Stimulated activated CD4-positive, alpha-beta T cell treated with anti-CD3 and anti-CD28 coated beads, Interleukin-2, amount 100 ng/mL, for 4 hours (primary cell): Measurements from ENCODE around the gene CD6.
"Not testable (repeated sequence)": the region's sequence is repeated elsewhere in the genome, so short reads cannot be mapped to it uniquely, and the experiment has no call there.

Experiments used
- DNase-seq: peaks from one replicate; pipeline ENCODE4 v3.0.0-alpha.2; 2020; ENCODE audit warnings: low read depth

The CD6 gene

DNA sequence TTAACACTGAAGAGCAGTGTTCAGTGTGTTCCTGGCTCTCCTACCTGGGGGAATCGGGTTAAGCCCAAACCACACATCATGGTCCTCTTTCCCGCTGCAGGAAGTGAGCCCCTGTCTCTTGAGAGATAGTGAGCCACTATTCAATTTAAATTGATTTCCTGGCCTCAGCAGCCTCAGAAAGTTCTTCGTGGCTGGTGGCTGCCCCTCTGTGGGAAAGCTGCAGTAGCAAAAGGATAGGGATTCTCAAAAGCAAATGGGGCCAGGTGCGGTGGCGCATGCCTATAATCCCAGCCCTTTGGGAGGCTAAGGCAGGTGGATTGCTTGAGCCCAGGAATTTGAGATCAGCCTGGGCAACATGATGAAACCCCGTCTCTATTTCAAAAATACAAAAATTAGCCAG lies 81.7 kb downstream of the CD6 start:
- DNase-seq = no peak

DNA sequence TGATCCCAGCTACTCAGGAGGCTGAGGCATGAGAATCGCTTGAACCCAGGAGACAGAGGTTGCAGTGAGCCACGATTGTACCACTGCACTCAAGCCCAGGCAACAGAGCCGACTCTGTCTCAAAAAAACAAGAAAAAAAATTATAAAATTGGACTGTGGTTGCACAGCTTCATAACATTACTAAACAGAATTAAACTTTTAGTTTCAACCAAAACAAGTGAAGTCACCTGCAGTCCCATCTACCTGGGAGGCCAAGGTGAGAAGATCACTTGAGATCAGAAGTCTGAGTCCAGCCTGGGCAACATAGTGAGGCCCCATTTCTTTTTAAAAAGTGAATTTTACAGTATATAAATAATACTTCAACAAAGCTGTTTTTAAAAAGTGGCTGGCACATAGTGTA lies 83.0 kb downstream of the CD6 start:
- DNase-seq = no peak

DNA sequence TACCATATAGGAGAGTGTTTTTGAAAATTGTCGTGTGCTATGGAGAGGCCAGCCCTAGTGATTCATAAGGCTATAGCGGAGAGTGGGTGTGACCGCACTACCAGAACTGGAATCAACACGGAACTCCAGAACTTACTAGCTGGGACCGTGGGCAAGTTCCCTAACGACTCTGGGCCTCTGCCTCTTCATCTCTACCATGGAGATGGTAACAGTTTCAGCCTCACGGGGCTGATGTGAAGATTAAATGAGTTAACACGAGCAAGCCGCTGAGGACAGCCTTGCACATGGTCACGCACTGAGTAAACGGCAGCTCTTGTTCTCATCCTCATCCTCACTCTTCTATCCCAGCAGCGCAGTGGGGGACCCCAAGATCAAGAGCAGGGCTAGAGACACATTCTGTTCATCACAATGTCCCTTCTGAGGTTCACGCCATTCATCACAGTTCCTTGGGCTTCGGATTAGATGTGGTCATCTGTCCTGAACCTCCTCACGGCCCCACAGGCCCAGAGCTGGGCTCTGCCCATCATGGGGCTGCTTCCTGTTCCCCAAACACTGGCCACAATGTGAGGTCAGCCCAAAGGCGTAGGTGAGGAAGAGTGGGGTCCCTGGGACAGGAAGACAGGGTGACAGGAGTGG lies 83.6 kb downstream of the CD6 start:
- no peak for DNase-seq

DNA sequence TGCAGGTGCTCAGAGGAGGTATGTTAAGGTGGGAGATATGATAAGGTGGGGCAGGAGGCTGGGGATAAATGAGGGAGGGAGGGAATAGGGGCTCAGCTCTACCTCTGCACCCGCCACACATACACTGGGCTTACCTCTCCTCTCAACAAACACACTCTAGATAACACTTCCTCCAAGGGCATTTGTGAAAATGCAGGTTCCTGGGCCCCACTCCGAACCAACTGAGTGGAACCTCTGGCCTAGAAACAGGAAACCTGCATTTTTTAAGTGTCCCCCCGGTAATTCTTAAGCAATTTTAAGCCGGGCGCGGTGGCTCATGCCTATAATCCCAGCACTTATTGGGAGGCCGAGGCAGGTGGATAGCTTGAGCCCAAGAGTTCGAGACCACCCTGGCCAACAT lies 84.3 kb downstream of the CD6 start:
- DNase-seq = no peak

DNA sequence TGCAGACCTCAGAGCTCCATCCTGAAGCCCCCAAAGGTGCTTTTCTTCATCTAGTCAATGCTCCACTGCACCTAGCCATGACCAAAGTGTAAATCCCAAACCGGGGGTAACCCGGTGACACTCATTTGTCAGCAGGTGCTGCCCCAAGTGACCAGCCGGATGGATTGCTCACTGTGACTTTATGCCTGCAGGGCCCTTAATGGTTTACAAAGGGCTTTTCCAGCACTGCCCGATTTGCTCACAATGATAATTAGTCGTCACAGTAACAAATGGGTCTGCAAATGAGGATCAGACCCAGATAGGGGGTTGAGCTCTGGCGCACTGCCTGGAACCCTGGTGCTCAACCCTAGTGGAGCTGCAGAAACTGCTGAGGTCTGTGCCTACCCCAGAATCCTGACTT lies 85.1 kb downstream of the CD6 start:
- no peak for DNase-seq

DNA sequence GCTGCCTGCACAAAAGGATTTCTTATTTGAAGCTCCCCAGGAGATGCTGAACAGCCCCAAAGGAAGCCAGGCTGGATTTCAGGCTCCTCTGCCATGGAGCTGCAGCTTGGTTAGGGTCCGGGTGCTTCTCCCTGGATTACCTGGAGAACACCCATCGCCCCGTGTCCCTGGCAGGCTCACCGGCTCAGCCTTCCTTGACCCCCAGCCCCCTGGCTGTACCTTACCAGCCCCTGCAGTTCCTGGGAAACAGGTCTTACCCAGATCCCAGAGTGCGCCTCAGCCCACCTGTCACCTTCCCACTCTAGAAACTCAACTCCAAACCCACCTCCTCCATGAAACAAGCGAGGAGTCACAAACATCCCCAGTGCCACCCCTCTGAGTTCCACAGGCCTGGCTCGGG lies 85.5 kb downstream of the CD6 start:
- no peak for DNase-seq

DNA sequence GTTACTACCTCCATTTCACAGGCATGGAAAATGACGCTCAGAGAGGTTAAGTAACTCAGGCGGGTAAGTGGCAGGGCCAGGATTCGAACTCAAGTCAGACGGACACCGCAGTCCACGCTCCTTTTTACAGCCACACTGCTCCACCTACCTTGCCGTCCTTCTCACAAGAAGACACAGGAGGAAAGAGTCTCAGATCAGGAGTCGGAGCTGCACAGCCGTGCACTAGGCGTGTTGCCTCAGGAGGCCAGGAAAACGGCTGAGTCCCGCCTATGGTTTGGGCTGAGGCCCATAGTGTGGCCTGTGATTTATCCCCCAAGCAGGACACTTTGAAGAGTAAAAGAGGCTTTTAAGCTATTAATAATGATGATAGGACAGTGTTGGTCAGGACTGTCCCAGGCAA lies 86.1 kb downstream of the CD6 start:
- no peak for DNase-seq

DNA sequence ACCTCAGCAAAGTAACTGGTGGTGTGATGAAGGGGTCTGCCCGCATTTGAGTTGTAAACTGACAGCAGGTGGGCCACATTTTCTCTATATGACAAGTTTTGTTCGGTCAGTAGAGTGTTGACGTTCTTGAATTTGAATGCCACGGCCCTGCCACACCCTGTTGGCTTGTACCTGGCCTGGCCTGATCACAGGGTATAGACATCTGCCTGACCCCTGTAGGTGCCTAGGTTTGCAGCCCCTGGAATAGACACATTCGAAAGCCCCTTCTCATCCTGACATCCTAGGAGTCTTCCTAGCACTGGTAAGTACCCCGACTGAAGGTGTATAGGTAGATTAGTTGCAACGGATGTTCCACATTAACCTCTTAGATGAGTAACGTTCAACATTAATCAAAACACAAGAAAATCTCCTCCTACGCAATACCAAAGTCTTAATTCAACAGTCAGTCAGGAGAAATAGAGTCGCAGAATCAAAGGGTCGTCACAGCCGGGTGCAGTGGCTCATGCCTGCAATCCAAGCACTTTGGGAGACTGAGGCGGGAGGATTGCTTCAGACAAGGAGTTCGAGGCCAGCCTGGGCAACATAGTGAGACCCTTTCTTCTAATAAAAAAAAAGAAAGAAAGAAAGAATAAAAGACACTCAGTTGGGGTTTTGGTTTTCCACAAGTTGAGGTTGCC lies 87.2 kb downstream of the CD6 start:
- no peak for DNase-seq

DNA sequence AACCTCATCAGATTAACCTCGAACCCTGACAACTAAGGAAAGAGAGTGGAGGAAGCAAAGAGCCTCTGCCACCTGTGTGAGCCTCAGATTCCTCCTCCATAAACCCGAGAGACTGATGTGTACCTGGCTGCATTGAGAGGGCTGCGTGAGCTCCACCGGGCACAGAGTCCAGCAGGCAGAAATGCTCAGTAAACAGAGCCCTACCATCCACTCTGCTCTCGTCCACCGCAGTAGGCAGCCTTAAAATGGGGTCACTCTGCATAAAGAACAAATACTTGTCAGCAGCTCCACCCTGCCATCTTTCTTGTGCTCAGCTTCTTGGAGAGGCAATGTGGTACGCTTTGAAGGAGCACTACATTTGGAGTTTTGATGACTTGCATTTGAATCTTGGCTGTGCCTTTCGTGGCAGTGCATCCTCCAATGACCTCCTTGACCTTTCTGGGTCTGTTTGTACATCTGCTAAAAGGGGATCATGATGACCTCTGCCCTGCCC lies 87.8 kb downstream of the CD6 start:
- DNase-seq = no peak

DNA sequence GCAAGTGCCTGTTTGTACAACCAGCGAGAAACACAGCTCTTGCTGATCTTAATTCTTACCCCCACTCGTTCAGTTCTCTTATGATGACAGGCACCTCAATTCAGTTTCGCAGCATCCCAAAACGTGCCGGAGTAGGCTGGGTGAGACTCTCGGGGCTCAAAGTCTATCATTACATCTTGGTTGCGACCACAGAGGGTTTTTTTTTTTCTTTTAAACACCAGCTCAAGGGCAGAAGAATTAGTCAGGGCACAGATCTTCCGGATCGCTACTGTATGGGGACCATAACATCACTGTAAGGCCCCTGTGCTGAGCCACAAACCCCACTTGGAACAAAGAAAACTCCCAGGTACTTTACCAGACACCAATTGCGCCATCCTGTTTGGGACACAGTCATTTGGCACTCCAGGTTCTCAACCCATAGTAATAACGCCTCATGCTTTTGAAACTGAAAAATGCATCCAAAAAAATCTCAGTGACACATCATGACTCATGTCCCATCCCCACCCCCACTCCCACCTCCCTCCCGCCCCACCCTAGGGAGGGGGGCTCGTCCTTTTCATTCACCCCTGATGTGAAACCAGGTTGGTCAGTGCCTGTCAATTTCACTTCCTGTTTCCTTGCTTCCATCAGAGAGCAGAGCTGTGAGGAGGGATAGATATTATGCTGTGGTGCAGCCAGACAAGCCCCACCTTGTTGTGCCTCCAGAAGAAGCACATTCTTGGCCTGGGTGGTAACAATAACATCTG lies 89.8 kb downstream of the CD6 start:
- peak; percentile 73 for DNase-seq

DNA sequence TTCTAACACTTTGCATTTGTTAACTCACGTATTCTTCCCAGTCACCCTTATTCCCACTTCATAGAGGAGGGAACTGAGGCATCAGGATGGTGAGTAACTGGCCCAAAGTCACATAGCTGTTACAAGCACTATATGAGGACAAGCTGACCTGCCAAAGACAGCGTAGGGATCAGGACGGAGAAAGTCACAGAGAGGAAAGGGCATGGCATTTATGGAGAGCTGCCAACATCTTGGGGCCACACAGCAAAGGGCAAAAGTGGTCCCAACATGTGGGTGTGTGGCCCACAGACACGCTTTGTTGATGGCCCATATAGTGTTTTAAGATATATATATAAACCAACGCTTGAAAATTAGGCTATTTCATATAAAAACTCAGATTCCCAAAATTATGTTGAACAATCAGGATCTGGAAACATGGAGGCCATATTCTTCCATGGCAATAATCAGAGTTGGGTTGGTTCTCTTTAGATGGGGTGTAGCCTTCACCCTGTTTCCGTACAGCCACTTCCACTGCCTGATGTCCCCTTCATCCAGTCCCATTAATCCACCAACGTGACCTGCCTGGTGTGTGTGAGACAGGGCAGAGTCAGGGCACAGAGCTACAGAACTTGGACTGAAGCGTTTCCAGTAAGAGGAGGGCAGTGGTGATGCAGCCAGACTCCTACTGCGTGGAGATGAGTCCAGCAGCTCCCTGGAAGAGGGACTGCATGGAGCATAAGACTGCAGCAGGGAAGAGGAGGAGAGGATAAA lies 90.9 kb downstream of the CD6 start:
- DNase-seq = no peak

DNA sequence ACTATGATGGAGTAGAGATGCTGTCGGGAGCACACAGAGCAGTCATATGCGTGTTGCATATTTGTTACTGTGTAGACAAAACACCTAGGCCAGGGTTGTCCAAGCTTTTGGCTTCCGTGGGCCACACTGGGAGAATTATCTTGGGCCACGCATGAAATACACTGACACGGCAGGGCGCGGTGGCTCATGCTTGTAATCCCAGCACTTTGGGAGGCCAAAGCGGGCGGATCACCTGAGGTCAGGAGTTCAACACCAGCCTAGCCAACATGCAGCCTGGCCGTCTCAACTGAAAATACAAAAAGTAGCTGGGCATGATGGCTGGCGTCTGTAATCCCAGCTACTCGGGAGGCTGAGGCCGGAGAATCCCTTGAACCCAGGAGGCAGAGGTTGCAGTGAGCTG lies 93.8 kb downstream of the CD6 start:
- not testable (repeated sequence) for DNase-seq

DNA sequence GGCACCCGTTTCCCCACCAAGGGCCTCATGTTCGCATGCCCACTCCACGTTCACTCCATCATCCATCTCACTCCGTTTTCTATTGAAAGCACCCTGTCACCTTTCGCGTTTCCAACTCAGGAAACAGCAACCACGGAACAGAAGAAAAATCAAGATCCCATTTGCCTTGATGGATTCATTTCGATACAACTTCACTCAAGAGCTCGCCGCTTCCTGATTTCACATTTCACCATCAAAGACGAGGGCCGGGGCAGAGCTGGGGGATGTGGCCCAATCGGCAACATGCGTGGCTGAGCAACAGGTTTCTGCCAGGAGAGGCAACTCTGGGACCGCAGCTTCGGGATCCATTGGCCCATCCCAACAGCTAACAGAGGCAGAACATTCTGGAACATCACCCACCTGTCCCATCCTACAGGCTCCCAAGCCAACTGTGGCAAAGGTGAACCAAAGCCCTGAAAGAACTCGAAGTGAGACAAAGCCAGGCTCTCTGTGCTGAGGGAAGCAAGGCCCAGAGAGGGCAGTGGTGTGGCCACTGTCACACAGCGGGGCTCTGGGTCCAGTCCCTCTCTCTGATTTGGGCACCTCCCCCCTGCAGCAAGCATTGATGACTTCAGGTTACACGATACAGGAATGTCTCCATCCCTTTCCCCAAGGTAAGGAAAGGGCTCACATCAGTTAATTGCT lies 94.6 kb downstream of the CD6 start:
- no peak for DNase-seq

DNA sequence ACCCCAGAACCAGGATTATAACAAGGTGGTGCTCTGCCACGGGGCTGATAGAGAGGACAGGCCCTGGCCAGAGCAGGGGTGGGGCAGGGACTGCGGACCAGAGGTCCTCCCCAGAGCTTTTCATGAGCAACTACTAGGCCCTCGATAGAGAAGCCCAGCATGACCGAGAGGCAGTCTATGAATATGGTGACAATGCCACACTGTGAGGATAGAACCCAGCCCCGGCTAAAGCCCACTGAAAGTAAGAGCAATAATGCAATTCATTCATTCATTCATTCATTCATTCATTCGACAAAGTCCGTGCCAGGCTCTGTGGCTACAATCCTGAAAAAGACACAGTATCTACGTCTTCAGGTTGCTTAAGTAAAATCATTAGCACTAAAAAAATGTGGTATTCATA lies 95.2 kb downstream of the CD6 start:
- DNase-seq = no peak

DNA sequence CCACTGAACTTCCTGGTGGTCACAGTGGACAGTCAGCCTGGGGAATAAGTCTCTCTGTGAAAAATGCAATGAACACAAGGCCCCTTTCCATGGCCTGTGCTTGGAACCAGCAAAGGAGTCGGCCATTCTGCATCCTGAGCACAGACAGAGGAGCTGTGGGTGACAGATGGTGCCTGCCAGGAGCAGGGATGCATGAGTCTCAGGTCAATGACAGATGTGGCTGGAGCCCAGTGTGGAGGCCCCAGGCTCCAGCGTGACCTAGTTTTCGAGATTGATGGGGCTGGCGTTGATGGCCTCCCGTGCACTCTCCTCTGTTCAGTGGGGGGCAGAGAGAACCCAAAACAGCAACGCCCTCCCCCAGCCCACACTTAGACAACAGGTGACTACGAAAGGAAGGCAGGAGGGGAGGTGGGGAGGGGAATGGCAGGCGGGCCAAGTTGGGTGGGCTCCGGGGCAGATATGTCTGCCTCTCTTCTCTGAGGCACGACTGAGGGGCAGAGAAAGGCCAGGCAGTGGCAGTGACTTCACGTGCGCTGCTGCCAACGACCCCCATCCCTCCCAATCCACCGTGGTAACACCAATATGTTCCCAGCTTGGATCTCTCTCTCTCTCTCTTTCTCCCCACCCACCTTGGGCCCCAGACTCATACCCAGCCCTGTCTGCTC lies 96.4 kb downstream of the CD6 start:
- DNase-seq = no peak

DNA sequence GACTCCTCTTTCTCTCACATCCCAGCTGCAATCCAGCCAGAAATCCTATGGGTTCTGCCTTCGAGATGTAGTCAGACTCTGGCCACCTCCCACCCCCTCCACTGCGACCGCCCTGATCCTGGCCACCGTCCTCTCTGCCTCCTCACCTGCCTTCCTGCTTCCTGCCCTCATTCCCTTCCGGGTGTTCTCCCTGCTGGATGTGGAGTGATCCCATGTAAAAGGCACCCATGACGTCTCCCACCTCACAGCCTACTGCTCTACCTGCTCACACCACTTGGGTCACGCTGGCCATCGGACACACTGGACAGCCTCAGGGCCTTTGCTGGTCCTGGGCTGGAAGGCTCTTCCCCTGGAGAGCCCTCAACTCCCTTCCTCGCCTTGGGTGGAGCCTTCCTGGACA lies 97.1 kb downstream of the CD6 start:
- DNase-seq = no peak

DNA sequence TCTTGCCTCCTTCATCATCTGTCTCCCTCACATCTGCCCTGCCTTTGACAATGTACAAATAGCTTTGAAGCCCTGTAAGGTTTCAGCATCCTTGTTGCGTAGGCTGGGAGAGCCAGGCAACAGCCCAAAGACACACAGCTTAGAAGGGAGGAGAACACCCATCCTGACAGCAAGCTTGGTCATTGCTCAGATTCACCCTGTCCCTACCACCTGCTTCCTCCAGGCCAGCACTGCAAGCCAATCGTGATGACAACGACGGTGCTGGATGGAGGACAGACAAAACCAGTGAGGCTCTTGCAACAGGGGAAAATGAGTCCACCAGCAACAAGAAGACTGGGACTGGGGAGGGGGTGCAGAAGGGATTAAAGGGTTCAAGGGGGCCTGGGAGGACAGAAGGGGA lies 97.9 kb downstream of the CD6 start:
- DNase-seq = no peak
